Stimulated activated naive CD8-positive, alpha-beta T cell treated with anti-CD3 and anti-CD28 coated beads, Interleukin-15, Interleukin-2, amounts not matched to agents 100 U/mL and 50 U/mL, for 24 hours (primary cell): Measurements from ENCODE around the gene TPST2.
A peak's percentile ranks its signal among the peaks of the same experiment; 100 is the strongest.

Experiments used
- ATAC-seq: fragments of 150-1000 bp; cut with Tn5 transposase; one replicate; pipeline ENCODE4 v1.10.0; 2021
- DNase-seq: peaks from one replicate; pipeline ENCODE4 v3.0.0; 2021

TPST2 gene

DNA sequence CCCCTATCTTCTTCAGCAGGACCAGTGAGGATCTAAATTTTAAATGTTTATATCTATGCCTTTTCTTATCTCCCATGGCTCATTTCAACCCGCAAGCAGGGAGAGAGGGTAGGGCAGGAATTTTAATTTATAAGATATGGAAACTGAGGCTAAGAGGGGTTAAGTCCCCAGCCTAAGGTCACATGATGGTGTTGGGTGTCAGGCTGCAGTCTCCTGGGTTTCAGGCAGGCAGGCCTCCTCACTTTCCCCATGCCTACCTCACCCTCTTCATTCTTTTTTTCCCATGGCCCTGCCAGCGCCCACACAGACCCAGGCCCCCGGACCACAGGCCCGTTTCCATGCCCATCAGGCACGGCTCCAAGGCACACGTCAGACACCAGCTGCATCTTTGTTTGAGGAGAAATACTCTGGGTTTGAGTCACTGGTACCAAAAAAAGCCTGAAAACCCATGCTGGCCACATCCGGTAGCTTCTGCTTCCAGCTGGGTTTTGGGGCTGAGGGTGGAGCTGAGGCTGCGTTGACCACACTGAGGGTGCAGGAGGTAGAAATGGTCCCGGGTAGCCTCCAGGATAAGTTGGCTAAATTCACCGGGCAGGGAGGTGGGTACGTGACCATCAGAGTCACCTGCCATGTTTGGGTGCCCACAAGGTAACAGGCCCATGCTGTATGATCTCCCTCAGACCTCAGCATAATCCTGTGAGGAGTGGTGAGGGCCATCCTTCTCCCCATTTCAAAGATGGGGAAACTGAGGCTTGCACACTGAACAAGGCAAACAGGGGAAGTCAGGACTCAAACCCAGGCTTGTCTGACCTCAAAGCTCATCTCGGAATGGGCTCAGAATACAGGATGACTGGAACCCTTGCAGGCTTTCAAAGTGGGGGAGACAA lies 20.4 kb upstream of the TPST2 start:
- DNase-seq = peak; percentile 66
- peak; percentile 75 for ATAC-seq

DNA sequence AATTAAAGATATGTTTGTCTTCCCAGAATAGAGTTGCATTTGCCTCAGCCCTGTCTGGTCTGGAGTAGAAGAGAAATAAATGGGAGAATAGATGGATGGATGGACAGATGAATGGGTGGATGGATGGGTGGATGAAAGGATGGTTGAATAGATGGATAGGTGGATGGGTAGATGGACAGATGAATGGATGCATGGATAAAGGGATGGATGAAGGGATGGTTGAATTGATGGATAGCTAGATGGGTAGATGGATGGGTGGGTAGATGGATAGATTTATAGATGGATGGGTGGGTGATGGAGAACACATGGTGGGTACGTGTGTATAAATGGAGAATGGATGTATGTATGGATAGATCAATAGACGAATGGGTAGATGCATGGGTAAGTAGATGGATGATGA lies 19.4 kb upstream of the TPST2 start:
- ATAC-seq (no peak), DNase-seq (no peak)

- DNase-seq (no peak), ATAC-seq (no peak)
Measured at GRCh38 chr22:26608129-26608528, 18.2 kb upstream of the TPST2 start.

DNA sequence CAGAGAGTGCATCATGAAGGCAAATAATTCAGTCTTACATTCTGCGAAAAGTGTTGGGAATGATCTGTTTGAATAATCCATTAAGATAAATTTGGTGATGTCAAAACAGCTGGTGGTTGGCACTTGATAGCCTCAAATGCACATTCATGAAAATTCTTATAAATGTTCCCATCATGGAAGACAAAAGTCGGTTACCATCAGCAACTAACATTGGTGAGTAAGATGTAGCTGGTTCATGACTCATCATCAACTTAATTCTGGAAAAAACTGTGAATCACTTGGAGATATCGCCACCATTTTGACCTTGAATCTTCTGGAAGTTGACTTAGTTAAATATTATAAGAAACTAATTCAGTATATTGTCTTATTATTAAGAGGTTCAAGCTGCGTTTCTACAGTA lies 16.7 kb upstream of the TPST2 start:
- DNase-seq = no peak

GRCh38 chr22:26604368-26604767 lies 14.4 kb upstream of the TPST2 start:
- ATAC-seq = no peak
- DNase-seq = no peak

More for the DNA sequence above, 16.7 kb upstream of the TPST2 start:
- ATAC-seq = no peak

GRCh38 chr22:26602127-26602526 lies 12.2 kb upstream of the TPST2 start:
- DNase-seq = no peak
- no peak for ATAC-seq

GRCh38 chr22:26601726-26602125 lies 11.8 kb upstream of the TPST2 start:
- DNase-seq (no peak), ATAC-seq (no peak)

DNA sequence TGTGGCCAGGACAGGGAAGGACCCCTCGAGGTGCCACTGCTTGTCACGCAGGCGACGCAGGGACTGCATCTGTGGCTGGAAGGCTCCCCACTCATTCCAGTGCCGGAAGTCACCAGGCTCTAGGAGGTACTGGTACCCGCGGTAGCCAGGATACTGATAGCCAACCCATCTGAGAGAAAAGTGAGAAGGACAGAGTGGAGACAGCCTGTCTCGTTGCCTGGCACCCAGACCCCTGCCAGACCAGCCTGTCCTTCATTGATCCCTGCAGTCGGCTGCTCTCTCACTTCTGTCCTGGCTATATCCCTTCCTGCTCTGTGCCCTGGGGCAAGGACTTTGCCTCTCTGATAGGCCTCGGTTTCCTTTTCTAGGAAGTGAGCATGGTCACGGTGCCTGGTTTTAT lies 9.6 kb upstream of the TPST2 start:
- no peak for DNase-seq
- ATAC-seq = no peak

- ATAC-seq (no peak), DNase-seq (no peak)
Measured at GRCh38 chr22:26597480-26597879, 7.5 kb upstream of the TPST2 start.

GRCh38 chr22:26597026-26597425 lies 7.1 kb upstream of the TPST2 start:
- peak; percentile 57 for ATAC-seq
- DNase-seq = peak; percentile 41

GRCh38 chr22:26593763-26594162 lies 3.8 kb upstream of the TPST2 start:
- ATAC-seq (no peak), DNase-seq (no peak)

DNA sequence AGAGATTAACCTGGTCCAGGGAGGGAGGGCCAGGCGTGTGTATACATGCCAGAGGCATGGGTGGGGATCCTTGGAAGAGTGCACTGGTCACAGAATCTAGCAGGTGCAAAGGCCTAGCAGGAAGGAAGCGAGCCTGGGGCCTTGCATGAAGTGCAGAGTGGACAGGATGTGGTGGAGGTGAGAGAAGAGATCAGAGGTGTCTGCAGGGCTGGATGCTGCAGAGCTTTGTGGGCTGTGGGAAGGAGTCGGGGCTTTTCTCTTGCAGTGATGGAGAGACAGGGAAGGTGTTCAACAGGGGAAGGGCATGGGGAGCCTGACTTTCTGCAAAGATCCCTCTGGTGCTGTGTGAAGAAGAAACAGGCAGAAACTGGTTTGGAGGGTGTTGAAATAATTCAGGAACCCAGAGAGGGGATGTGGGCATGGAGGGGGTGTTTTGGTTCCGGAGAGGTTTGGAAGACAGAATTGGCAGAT lies 2.5 kb upstream of the TPST2 start:
- ATAC-seq = peak; percentile 53
- DNase-seq = peak; percentile 49

GRCh38 chr22:26589367-26589844 lies 526 bp downstream of the TPST2 start:
- ATAC-seq (no peak), DNase-seq (peak; percentile 50)

DNA sequence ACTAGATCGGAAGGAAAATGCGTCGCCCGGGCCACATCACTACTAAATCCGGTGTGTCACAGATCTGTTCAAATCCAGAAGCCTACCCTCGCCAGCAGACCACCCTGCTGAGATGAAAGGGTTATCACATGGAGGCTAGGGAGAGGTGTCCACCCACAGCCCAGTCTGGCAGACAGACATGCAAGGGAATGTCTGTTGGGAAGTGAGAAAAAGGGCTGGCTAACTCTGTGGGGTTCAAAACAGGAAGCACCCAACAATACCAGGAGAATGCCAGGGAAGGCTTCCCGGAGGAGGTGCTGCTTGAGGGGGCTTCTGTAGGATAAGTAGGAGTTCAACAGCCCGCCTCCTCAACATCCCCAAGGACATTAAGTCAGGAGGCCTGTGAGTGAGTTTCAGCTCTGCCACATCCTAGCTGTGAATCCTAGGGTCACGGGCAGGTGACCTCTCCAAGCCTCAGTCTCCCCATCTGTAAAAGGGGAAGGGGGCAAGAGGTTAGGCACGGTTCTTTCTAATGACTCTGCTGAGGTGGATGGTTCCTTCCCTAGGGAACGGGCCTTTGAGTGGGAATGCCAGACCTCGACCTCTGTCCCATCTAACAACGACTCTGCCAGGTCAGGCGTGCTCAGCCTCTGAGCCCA lies 1.1 kb downstream of the TPST2 start:
- DNase-seq (no peak), ATAC-seq (no peak)

DNA sequence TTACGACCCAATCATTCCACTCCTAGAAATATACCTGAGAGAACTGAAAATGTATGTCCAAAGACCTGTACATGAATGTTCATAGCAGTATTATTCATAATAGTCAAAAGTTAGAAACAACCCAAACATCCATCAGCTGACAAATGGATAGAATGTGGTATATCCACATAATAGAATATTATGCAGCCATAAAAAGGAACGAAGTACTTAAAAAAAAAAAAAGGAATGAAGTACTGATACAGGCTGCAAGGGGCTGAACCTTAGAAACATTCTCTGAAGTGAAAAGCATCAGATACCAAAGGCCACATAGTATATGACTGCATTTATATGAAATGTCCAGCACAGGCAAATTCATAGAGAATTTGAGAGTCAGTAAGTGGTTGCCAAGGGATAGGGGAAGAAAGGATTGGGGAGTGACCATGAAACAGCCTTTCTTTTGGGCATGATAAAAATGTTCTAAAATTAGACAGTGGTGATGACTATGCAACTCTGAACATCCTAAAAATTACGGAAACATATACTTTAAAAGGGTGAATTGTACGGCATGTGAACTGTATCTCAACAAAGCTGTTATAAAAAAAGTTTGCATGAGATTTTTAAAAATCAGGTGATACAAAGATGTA lies 1.8 kb downstream of the TPST2 start:
- ATAC-seq (no peak), DNase-seq (no peak)

- DNase-seq = no peak
Measured at GRCh38 chr22:26586556-26587325, 3.2 kb downstream of the TPST2 start.

GRCh38 chr22:26585104-26585790 lies 4.7 kb downstream of the TPST2 start:
- no peak for ATAC-seq
- peak; percentile 22 for DNase-seq

More at GRCh38 chr22:26586556-26587325, 3.2 kb downstream of the TPST2 start:
- ATAC-seq = no peak

DNA sequence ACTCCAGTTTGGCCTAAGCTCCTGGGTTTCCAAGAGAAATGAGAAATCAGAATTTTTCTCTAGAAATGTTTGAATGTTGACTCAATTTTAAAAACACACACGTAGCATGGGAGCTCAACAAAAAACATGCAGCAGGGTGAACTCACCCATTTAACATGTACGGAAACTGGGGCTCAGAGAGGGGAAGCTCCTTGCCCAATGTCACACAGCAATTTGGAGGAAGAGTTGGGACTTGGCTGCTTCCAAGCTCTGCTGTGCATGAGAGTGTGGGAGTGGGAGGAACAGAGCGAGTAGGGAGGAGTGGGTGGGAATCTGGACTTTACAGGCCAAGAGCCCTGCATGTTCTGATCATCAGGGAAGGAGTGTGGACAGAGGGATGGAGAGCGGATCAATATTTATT lies 5.9 kb downstream of the TPST2 start:
- DNase-seq (no peak), ATAC-seq (no peak)

- no peak for DNase-seq
- no peak for ATAC-seq
Measured at GRCh38 chr22:26581633-26582168, 8.2 kb downstream of the TPST2 start.

DNA sequence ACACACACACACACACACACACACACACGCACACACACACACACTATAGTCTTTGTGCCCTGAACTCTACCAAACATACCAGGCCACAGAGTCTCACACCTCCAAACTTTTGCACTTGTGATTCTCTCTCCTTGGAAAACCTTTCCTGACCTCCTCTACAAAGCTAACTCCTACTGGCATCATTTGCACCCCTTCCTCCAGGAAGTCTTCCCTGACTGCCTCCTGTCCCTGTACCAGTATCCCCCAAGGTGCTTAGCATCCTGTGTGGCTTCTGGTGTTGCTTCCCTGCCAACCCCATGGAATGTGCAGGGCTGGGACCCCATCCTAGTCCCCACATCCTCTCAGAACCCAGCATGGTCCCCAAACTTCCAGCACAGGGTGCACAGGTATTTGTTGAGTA lies 8.9 kb downstream of the TPST2 start:
- no peak for ATAC-seq
- DNase-seq = no peak
